Measurements from ENCODE around the gene SLC9B2. TPM values are rescaled to one million over a fixed set of nuclear protein-coding genes. Genes with fewer than 3 reads are reported as not detected.

Gene SLC9B2
- total RNA-seq, 2 experiments from 2014 or later, result 35.6 to 40.2 TPM

DNA sequence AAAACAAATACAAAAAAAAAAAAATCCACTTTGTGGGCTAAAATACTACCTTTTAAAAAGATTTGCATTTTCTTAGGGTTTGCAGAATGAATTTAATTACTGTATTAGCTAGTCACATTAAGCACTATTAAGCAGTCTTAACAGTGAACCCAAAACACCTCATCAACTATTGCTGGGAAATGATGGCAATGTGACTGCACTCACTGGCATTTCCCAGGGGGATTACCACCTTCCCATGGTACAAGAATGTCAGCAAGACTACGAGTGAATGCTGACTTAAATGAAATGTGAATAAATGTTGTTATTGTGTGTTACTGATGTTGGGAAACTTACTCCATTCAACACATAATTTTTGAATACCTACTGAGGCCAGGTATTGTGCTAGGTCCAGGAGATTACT is 10.0 kb upstream of the SLC9B2 start:
- peaks cover 4% of the 10 kb centered on the region for H3K36me3 Mint-ChIP-seq (ENCODE audit: low read depth)
- H3K4me1 Mint-ChIP-seq (ENCODE audit: low read depth), result peaks cover under 1% of the 10 kb centered on the region
- no peak overlapping the region for H3K4me3 Mint-ChIP-seq
- POLR2A ChIA-PET, result no interaction called here
- ATAC-seq (no peak), DNase-seq (no peak)
- no peaks in the 10 kb centered on the region for H3K9me3 Mint-ChIP-seq
- intact Hi-C loops (cut with micrococcal nuclease), result no loop called here
- TF ChIP-seq, protein P1, sequence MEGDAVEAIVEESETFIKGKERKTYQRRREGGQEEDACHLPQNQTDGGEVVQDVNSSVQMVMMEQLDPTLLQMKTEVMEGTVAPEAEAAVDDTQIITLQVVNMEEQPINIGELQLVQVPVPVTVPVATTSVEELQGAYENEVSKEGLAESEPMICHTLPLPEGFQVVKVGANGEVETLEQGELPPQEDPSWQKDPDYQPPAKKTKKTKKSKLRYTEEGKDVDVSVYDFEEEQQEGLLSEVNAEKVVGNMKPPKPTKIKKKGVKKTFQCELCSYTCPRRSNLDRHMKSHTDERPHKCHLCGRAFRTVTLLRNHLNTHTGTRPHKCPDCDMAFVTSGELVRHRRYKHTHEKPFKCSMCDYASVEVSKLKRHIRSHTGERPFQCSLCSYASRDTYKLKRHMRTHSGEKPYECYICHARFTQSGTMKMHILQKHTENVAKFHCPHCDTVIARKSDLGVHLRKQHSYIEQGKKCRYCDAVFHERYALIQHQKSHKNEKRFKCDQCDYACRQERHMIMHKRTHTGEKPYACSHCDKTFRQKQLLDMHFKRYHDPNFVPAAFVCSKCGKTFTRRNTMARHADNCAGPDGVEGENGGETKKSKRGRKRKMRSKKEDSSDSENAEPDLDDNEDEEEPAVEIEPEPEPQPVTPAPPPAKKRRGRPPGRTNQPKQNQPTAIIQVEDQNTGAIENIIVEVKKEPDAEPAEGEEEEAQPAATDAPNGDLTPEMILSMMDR (IDR thresholded peaks at IDR 0.05), result no peak
- H3K27me3 Mint-ChIP-seq, result no peaks in the 10 kb centered on the region
- H3K27ac Mint-ChIP-seq, result no peak overlapping the region
- CTCF ChIA-PET, result interaction anchor here (0.9 kb wide), 1 partner anchor 16 kb away, joined by 3 read pairs; no protein-coding TSS in a partner anchor

DNA sequence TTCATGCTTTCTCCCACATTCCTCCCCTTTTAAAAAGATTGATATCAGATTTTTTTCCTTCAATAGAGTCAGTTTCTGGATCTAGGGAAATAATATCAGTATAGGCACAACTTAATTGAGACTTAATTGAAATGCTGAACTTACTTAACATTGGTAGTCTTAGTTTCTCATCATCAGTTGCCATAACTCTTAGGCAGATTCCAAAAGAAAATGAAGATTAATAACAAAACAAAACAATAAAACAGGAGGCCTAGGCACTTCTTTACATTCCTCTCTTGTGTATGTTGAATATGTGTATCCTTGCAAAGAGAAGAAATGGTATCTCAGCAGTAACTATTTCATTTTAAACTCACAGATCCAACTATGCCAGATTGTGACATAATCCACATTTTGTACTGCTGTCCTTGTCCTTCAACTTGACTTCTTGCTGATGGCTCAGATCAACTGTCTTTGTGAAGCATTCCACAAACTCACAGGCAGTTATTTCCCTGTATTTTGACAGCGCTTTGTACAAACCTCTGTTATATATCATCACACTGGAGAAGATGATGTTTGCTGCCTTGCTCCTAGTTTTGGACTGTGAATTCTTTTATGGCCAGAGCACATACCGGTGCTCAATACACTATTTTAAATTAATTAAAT is 9.1 kb upstream of the SLC9B2 start:
- Mint-ChIP-seq H3K4me3 (no peak overlapping the region), H3K27me3 (no peaks in the 10 kb centered on the region), H3K4me1 (ENCODE audit: low read depth) (no peaks in the 10 kb centered on the region), H3K36me3 (ENCODE audit: low read depth) (peaks cover 8% of the 10 kb centered on the region), H3K9me3 (no peaks in the 10 kb centered on the region), H3K27ac (no peak overlapping the region)
- CTCF ChIA-PET, result interaction anchor here (0.9 kb wide), 1 partner anchor 16 kb away, joined by 3 read pairs; no protein-coding TSS in a partner anchor
- POLR2A ChIA-PET, result no interaction called here
- ATAC-seq (no peak), DNase-seq (no peak)
- TF ChIP-seq, protein P1 (IDR thresholded peaks at IDR 0.05), result no peak
- intact Hi-C loops (cut with micrococcal nuclease), result no loop called here

DNA sequence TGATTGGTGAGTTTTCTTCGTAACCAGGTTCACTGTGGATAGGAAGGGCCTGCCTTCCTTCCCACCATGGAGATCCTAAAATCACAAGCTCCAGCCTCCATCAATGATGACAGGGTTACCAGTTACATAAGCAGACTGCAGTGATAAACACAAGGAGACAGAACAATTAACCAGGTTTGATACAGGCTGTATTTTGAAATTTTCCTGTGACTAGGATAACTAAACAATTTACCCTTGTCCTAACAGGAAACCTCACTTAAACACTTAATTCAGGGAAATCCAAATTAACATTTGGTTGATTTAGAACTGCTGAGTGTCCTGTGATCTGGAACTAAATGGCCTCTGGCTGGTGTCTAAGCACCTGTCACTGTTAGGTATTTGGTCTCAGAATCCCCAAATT is 3.1 kb upstream of the SLC9B2 start:
- intact Hi-C loops (cut with micrococcal nuclease), result loop anchor here (10.0 kb wide), 1 partner anchor 735 kb away; the partner anchor contains the start of gene SLC39A8
- POLR2A ChIA-PET, result interaction anchor here (1.3 to 2.1 kb wide), 2 partner anchors 12 to 19 kb away, joined by 3 to 6 read pairs; partner anchors contain the start of gene BDH2
- CTCF ChIA-PET, result interaction anchor here (1.1 to 5.6 kb wide), 2 partner anchors 13 to 20 kb away, joined by 8 to 71 read pairs; partner anchors contain the start of gene BDH2

DNA sequence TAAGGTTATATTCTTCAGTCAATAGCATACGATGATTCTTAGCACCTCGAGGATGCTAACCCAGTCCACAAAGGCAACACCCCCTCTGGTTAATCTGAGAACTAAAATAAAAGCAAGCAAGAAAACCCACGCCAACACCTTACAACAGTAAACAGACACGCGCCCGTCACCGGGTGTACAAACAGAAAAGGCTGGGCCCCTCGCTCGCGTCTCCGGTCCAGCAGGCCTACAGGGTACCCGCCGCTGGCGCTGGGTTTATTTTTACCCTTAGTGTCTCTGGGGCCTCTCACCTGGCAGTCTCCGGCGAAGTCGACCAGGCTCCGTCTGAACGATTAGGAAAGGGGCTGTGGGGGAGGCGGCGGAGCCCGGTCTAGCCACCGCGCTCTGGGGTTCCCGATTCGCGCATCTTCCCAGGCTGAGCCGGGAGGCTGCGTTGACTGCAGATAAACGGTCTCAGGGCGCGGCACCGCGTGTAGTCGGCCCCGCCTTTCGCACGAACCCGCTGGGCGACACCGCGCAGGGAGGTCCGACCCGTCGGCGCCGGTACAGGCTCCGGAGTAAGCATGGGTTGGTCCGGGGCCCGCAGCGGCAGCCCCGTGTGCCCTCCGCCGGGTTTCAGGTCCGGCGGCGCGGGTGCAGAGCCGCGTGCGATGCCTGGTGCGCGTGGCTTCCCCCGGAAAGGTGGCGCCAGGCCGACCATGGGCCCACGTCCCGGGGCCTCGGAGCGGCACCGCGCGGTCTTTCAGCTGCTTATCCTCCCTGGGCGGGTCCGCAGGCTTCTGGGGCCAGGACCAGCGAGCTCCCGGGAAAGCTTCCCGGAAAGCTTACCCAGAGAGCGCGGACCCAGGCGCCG is 441 bp downstream of the SLC9B2 start:
- peaks cover 41% of the 10 kb centered on the region for H3K36me3 Mint-ChIP-seq (ENCODE audit: low read depth)
- H3K4me3 Mint-ChIP-seq, result peak overlapping the region; percentile 91
- TF ChIP-seq, protein P1 (IDR thresholded peaks at IDR 0.05), result no peak
- peak; percentile 74 for DNase-seq
- CTCF ChIA-PET, result interaction anchor here (0.8 to 4.0 kb wide), 7 partner anchors 10 to 465 kb away, joined by 3 to 21 read pairs (median 8); partner anchors contain the start of gene BDH2
- H3K27me3 Mint-ChIP-seq, result no peaks in the 10 kb centered on the region
- H3K4me1 Mint-ChIP-seq (ENCODE audit: low read depth), result peaks cover 42% of the 10 kb centered on the region
- POLR2A ChIA-PET, result interaction anchor here (0.8 to 2.0 kb wide), 11 partner anchors 12 to 316 kb away, joined by 3 to 8 read pairs (median 4); partner anchors contain the start of genes BDH2, CISD2 and MANBA
- peak; percentile 66 for ATAC-seq
- no peaks in the 10 kb centered on the region for H3K9me3 Mint-ChIP-seq
- H3K27ac Mint-ChIP-seq, result peak overlapping the region; percentile 99
- intact Hi-C loops (cut with micrococcal nuclease), result loop anchor here (10.0 kb wide), 1 partner anchor 731 kb away; the partner anchor contains the start of gene SLC39A8

More for the DNA sequence above, 3.1 kb upstream of the SLC9B2 start:
- DNase-seq (no peak), ATAC-seq (no peak)
- Mint-ChIP-seq H3K4me1 (ENCODE audit: low read depth) (peaks cover 25% of the 10 kb centered on the region), H3K36me3 (ENCODE audit: low read depth) (peaks cover 22% of the 10 kb centered on the region), H3K9me3 (no peaks in the 10 kb centered on the region), H3K27me3 (no peaks in the 10 kb centered on the region), H3K4me3 (no peak overlapping the region), H3K27ac (no peak overlapping the region)
- TF ChIP-seq, protein P1 (IDR thresholded peaks at IDR 0.05), result no peak

All from activated CD8-positive, alpha-beta T cell treated with anti-CD3 and anti-CD28 coated beads for 36 hours (primary cell).